Stimulated activated CD8-positive, alpha-beta memory T cell treated with anti-CD3 and anti-CD28 coated beads, Interleukin-4, amount 100 ng/mL, for 24 hours (primary cell): ENCODE results near the gene PRSS21.

ENCODE experiments used
- DNase-seq: peaks from one replicate; pipeline ENCODE4 v3.0.0-alpha.2; 2020; ENCODE audit warnings: low read depth

The PRSS21 gene

GRCh38 chr16:2806286-2806685, 10.8 kb upstream of the PRSS21 start:
- no peak for DNase-seq

- DNase-seq, result no peak
Observed at GRCh38 chr16:2808181-2808580, 8.9 kb upstream of the PRSS21 start.

GRCh38 chr16:2809149-2809760, 7.8 kb upstream of the PRSS21 start:
- DNase-seq, result no peak

GRCh38 chr16:2810651-2811050, 6.4 kb upstream of the PRSS21 start:
- DNase-seq, result no peak

- no peak for DNase-seq
Observed at GRCh38 chr16:2811703-2812471, 5.2 kb upstream of the PRSS21 start.

- no peak for DNase-seq
Observed at GRCh38 chr16:2813771-2814221, 3.2 kb upstream of the PRSS21 start.

GRCh38 chr16:2814551-2815298, 2.3 kb upstream of the PRSS21 start:
- no peak for DNase-seq

GRCh38 chr16:2815299-2815771, 1.7 kb upstream of the PRSS21 start:
- DNase-seq, result no peak

- DNase-seq, result no peak
Observed at GRCh38 chr16:2817340-2818271, 569 bp downstream of the PRSS21 start.

- DNase-seq, result no peak
Observed at GRCh38 chr16:2818272-2818876, 1.3 kb downstream of the PRSS21 start.

- no peak for DNase-seq
Observed at GRCh38 chr16:2819179-2819938, 2.3 kb downstream of the PRSS21 start.

- DNase-seq, result no peak
Observed at GRCh38 chr16:2819939-2820835, 3.1 kb downstream of the PRSS21 start.

- no peak for DNase-seq
Observed at GRCh38 chr16:2820836-2821486, 3.9 kb downstream of the PRSS21 start.

- DNase-seq, result no peak
Observed at GRCh38 chr16:2821487-2822157, 4.6 kb downstream of the PRSS21 start.

GRCh38 chr16:2822158-2822495, 5.1 kb downstream of the PRSS21 start:
- DNase-seq, result no peak

- DNase-seq, result no peak
Observed at GRCh38 chr16:2822496-2822895, 5.5 kb downstream of the PRSS21 start.

- no peak for DNase-seq
Observed at GRCh38 chr16:2824626-2825025, 7.6 kb downstream of the PRSS21 start.

- no peak for DNase-seq
Observed at GRCh38 chr16:2825049-2825742, 8.2 kb downstream of the PRSS21 start.
